HTR-8/SVneo (cell line): ENCODE data around the gene TCERG1L.
"Not testable (repeated sequence)": the region's sequence is repeated elsewhere in the genome, so short reads cannot be mapped to it uniquely, and the experiment has no call there.

Source experiments
- DNase-seq: peaks from one replicate; pipeline ENCODE4 v3.0.0; 2011; ENCODE audit warnings: low spot score, mixed read lengths; ENCODE audit not compliant: insufficient read length
- FAIRE-seq: peaks from 2 replicates; lab custom pipeline; 2011; peaks lifted over from hg19 to GRCh38; lab: Jason Lieb, UNC

Gene TCERG1L

GRCh38 chr10:131155876-131156230, 155.7 kb downstream of the TCERG1L start:
- DNase-seq (no peak), FAIRE-seq (no peak)

- no peak for DNase-seq
- FAIRE-seq = no peak
Observed at GRCh38 chr10:131155218-131155875, 156.2 kb downstream of the TCERG1L start.

- no peak for FAIRE-seq
- no peak for DNase-seq
Observed at GRCh38 chr10:131154306-131155025, 157.1 kb downstream of the TCERG1L start.

- not testable (repeated sequence) for FAIRE-seq, DNase-seq
Observed at GRCh38 chr10:131152456-131152855, 159.1 kb downstream of the TCERG1L start.

GRCh38 chr10:131150126-131150525, 161.4 kb downstream of the TCERG1L start:
- no peak for FAIRE-seq
- no peak for DNase-seq

- DNase-seq (no peak), FAIRE-seq (no peak)
Observed at GRCh38 chr10:131149586-131149985, 161.9 kb downstream of the TCERG1L start.

GRCh38 chr10:131149111-131149510, 162.4 kb downstream of the TCERG1L start:
- no peak for FAIRE-seq
- DNase-seq = no peak

- FAIRE-seq (no peak), DNase-seq (no peak)
Observed at GRCh38 chr10:131148270-131148669, 163.3 kb downstream of the TCERG1L start.

- DNase-seq (no peak), FAIRE-seq (no peak)
Observed at GRCh38 chr10:131147301-131147975, 164.1 kb downstream of the TCERG1L start.

GRCh38 chr10:131146790-131147189, 164.7 kb downstream of the TCERG1L start:
- no peak for DNase-seq
- FAIRE-seq = no peak

GRCh38 chr10:131145756-131146155, 165.8 kb downstream of the TCERG1L start:
- DNase-seq (no peak), FAIRE-seq (no peak)

- DNase-seq = no peak
- no peak for FAIRE-seq
Observed at GRCh38 chr10:131144711-131145375, 166.7 kb downstream of the TCERG1L start.

GRCh38 chr10:131144196-131144595, 167.3 kb downstream of the TCERG1L start:
- FAIRE-seq (no peak), DNase-seq (no peak)

- FAIRE-seq (no peak), DNase-seq (no peak)
Observed at GRCh38 chr10:131143425-131144165, 167.9 kb downstream of the TCERG1L start.

GRCh38 chr10:131142517-131143380, 168.8 kb downstream of the TCERG1L start:
- no peak for FAIRE-seq
- DNase-seq = no peak

GRCh38 chr10:131141645-131142516, 169.6 kb downstream of the TCERG1L start:
- DNase-seq (no peak), FAIRE-seq (no peak)

GRCh38 chr10:131141207-131141606, 170.3 kb downstream of the TCERG1L start:
- FAIRE-seq (no peak), DNase-seq (no peak)

- FAIRE-seq = no peak
- no peak for DNase-seq
Observed at GRCh38 chr10:131140606-131141005, 170.9 kb downstream of the TCERG1L start.
